HG03571 (cell line): ENCODE data around the gene TRIB2.
A peak's percentile ranks its signal among the peaks of the same experiment; 100 is the strongest.

Source experiments
- ATAC-seq: cut with Tn5 transposase; IDR thresholded peaks from one replicate; pipeline ENCODE4 v1.9.1; 2021; ENCODE audit not compliant: unreplicated experiment

Gene TRIB2

DNA sequence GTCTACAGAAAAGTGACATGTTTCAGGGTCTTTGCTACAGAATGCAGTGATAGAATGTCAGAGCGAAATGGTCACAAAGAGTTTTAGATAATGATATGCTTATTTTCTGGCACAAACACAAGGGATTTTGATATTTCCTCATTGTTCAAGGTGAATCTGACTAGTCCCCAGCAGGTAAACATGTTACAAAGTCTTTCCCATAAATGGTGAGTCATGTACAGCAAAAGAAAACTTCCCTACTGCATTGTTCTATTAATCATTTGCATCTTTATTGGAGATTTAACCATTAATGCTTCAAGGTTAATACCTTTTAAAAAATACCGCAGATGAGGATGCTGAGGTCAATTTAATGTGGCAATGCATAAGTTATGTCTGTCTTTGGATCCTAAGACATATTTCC is 19.1 kb upstream of the TRIB2 start:
- no peak for ATAC-seq

DNA sequence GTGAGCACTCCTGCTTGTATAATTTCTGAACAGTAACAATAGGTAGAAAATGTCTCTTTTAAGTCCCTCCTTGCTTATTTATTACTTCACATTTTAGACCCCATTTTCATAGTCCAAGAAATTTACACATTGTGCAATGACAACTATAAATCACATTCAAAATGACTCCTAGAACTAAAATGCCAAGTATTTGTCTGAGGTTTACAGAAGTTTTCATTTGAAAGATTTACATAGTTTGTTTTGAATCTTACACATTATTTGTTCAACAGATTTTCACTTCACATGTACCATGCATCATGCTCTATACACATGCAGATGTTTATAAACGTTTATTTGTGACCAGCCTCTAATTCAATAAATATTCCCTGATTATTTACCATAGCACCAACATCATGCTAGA is 15.7 kb upstream of the TRIB2 start:
- no peak for ATAC-seq

DNA sequence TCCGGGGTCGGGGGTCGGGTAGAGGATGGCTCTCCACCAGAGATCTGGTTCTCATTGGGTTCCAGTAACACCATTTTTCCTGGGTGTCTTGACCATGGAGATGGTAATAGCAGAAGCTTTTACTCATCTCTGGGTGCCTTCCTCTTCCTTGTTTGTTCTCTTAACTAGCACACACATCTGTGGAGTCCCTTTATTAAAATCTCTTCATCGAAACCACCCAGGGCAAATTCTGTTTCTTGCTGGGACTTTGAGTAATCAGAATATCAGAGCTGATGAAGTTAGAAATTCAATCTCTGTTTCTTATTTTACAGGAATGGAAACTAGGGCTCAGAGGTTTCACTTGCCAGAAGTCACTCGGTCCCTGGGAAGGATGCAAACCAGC is 15.0 kb upstream of the TRIB2 start:
- no peak for ATAC-seq

DNA sequence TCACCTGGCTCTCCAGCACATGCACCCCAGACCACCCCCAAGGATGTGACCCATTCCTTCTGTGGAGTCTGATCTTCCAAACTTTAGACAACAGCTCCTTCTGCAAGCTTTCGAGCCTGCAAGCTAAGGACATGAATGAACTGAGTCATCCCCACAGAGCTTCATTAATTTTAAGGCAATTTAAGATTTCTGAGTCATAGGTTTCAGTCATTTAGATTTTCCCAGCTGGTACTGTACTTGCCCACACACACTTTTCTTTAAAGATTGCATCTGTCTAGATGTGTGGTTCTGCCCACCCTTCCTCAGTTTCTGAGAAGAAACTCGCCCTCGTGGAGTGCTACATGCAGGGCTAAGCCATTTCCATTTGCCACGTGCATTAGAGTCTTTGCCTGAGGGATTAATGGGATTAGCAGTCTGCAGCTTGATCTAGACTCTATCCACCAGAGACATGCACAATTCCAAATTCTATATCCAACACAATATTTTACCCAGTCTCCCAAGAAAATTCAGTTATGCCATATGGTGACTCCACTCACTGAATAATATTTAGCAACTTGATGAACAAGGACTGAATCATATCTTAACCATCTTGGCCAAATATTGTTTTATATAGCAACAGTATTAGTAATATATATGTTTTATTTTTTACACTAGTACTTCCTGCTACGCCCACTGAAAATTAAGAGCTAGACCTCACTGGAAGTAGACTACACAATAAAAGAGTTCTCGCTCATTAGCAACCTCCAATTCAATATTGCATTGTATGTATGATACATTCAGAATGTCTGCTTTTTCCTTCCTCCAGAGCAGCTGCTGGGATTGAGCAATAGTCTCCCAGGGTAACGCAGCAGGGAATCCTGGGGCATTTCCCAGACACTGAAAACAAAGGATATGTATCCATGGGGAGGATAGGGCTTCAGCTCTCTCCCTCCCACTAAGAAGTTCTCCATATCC is 14.3 kb upstream of the TRIB2 start:
- no peak for ATAC-seq

DNA sequence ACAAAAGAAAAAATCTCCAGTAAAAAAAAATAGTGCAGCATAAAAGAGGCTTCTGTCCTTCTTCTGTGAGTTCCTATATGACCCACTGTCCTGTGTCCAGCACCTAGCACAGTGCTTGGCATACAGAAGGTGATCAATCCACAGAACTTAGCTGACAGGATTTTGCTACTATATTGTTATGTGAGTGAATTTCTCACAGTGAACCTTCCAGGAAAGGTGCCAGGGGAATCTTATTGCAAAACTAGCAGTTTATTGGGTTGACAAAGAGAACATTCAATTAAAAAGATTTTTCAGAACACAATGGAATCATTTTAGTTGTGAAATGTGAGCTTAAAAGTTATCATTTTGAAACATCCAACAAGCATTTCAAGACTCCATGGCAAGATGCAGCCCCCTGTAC is 12.4 kb upstream of the TRIB2 start:
- ATAC-seq = no peak

DNA sequence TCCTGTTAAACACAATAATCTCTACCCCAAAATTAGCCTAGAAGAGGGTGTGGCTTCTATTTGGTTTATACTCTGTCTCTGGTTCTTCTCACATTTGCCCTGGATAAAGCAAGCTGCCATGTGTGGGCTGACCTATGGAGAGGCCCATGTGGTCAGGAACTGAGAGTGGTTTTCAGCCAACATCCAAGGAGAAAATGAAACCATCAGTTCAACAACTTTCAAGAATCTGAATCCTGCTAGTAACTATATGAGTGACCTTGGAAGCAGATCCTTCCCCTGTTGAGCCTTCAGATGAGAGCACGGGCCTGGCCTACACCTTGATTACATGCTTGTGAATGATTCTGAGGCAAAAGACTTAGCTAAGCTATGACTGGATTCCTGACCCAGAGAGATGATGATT is 11.5 kb upstream of the TRIB2 start:
- no peak for ATAC-seq

DNA sequence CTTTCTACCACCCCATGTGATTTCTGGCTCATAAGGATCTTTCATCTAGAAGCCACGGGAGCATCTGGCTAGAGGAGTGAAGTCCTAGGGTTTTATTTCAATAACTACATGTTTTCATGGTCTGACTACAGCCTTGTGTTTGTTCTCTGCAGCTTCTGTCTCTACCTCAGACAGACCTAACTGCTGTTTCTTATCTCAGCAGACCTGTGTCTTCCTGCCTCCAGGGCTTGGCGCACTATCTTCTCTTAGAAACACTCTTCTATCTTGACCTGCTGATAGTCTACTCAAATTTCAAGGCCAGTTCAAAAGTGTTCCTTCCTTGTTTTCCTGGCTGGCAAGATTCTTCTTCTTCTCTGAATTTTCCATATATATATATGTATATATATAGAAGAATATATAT is 11.0 kb upstream of the TRIB2 start:
- no peak for ATAC-seq

DNA sequence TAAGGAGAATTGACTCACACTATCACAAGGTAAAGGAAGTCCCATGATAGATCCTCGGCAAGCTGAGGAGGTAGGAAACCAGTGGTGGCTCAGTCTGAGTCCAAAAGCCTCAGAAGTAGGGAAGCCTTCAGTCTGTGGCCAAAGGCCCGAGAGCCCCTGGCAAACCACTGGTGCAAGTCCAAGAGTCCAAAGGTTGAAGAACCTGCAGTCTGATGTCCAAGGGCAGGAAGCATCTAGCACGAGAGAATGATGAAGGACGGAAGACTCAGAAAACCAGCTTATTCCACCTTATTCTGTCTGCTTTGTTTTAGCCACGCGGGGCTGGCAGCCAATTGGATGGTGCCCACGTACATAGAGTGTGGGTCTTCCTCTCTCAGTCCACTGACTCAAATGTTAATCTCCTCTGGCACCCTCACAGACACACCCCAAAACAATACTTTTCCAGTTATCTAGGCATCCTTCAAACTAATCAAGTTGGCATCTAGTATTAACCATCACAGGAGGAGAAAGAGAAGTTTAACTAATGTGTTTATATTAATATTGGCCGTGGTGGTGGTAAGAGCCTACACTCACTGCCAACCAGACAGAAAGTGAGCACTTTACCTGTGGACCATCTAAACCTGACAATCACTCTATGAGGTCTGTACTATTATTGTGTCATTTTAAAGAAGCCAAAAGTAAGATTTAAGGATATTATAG is 8.1 kb upstream of the TRIB2 start:
- ATAC-seq = no peak

DNA sequence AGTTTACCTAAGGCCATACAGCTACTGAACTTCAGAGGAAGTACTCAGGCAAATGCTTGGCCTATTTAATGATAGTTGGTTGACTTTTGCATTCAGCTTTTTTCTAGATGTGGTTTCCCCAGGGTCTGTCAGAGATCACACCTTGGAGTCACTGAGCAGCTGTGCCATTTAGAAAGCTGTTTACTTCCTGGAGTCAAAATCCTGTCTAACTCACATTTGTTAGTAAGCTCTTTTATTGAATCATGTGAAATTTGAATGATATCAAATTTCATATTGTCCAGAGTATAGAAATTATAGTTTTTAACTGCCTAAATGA is 7.6 kb upstream of the TRIB2 start:
- no peak for ATAC-seq

DNA sequence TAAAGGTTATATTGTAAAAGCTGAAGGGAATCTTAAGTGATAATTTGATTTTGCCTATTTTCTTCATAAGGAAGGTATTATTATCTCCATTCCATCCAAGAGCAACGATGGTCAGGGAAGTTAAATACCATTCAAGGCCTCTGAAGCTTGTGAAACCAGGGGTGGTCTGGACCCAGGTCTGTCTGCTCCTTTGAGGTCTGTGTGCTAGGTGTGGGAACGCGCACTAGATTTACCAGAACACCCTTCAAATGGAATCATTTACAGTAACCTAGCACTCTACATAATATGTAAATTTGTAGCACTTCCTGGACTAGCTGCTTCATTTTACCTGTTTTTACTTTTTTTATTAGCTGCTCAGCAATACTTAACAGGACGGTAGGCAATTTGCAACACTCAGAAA is 6.4 kb upstream of the TRIB2 start:
- no peak for ATAC-seq

DNA sequence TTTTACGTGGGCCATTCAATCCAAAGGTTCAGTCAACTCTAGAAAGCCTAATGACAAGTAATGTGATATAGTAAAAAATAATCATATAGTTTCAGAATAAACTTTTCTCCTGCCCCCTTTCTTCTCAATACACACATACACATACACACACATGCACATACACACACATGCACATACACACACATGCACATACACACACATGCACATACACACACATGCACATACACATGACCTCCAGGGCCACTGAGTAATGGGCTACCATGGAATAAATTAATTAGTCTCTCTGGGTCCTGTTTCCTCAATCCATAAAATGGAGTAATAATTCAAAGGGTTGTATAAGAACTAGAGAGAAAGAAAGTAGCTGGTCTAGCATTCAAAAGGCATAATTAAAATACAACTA is 5.4 kb upstream of the TRIB2 start:
- no peak for ATAC-seq

DNA sequence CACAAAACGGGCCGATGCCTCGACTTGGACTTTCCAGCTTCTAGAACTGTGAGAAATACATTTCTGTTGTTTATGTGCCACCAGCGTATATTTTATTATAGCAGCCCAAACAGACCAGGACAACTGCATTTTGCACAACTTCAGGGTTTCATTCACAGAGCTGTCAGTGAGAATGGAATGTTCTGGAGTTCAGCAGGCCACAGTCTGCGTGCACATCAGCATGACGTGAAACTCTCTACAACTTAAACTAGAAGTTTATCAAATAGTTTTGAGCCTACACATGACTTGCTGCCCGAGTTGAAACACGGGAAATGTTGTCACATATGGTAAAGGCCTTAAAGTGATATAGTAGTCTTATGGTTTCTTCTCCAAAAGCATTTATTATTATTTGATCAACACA is 3.9 kb upstream of the TRIB2 start:
- ATAC-seq = no peak

DNA sequence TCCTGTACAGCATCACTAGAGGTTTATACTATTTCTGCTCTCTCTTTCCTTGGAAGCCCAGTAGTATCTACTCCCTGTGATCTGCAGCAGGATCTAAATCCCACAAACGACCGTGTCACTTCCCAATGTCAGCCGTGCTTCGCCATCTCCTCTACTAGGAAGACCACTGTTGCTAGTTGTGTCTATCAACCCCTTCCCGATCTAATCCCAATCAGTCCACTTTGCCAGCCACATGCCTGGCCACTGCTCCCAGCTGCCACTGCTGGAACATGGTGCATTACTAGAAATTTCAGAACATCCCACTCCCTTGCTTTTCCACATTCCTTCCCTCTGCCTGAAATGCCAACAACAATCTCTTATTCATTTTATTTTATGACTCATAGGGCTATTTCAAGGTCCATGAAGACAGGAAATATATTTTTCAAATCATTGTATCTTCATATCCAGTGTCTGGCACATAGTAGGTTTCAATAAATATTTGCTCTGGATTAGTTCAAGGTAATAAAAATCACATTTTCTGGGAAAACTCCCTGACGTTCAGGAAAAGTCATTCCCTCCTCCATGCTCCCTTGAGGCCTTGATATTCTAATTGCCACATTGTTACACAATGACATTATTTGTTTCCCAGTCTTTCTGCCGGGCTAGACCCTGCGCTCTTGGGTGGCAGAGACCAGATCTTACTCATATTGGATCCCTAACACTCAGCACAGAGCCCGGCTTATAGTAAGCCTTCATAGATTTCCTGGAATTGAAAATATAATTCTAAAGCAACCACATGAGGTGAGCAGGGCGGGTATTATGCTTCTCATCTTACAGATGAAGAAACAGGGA is 2.1 kb upstream of the TRIB2 start:
- no peak for ATAC-seq

DNA sequence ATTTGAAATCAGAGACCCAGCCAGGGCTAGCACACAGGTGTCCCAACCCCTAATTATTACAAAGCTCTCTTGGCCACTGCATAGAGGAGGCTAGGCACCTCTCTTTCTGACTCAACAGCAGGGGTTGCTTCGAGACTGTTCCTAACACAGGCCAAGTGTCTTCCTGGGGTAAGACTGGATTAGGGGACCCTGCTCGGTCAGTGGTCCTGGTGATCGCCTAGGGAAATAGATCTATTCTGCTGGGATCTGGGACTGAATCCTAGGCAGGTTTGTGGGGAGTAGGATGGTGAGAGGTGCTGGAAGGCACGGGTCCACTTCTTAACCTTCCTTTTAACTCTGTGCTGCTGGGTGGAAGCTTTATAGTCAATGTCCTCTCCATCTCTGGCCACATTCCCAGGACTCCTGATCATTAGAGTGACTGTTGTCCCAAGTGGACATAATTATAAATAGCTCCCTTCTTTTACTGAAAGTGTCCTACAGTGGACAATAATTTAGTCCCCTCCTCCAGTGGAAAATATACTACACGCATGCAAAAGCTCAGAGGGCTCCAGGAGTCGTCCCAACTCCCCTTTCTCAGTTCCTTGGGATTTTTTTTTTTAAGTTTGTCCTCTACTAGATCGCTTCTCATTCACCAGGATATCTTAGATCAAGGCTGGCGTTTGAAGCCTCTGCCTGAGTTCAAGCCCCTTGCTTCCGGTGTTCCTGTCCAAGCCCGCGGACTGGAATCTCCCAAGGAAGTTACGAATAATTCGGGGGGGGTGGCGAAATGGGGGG is 1.3 kb upstream of the TRIB2 start:
- ATAC-seq = no peak

DNA sequence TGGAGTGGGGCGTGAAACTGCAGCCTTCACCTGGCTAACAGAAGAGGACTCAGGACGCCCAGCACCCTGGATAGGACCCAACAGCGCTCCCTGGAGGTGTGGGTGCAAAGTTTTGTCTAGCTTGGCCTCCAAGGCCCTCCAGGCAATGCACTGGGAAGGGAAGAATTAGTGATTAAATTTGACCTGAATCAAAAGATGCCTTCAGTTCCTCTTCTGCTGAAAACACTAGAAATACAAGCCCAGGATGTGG is 779 bp upstream of the TRIB2 start:
- ATAC-seq = no peak

DNA sequence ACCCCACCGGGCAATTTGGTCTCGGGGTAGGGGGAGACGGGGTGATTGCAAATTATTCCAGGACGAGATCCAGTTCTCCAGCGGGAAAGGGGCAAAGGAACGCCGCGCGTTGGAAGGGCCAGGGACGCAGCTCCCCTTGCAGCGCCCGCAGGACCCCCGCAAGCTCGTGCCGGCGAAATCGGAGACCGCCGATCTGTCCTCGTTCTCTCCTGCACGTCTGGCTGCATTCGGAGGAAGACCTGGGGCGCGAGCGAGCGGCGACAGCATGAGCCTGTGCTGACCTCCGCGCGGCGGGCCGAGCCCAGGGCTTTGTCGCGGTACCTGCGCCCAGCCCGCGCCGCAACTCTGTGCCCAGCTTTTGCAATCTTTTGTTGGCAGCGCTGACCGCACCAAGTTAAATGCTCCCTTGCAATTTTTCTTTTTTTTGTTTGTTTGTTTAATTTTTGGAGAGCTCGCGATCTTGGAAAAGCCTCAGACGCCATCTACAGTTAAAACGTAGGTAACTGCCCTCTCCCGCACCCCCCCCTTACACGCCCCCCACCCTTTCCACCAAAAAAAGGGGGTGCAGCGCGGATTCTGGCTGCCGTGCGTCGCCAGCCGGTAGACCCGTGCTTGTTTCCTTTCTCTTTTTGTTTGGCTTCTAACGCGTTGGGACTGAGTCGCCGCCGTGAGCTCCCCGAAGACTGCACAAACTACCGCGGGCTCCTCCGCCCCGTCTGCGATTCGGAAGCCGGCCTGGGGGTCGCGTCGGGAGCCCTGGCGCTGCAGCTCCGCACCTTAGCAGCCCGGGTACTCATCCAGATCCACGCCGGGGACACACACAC is 667 bp downstream of the TRIB2 start:
- ATAC-seq = peak; percentile 30

DNA sequence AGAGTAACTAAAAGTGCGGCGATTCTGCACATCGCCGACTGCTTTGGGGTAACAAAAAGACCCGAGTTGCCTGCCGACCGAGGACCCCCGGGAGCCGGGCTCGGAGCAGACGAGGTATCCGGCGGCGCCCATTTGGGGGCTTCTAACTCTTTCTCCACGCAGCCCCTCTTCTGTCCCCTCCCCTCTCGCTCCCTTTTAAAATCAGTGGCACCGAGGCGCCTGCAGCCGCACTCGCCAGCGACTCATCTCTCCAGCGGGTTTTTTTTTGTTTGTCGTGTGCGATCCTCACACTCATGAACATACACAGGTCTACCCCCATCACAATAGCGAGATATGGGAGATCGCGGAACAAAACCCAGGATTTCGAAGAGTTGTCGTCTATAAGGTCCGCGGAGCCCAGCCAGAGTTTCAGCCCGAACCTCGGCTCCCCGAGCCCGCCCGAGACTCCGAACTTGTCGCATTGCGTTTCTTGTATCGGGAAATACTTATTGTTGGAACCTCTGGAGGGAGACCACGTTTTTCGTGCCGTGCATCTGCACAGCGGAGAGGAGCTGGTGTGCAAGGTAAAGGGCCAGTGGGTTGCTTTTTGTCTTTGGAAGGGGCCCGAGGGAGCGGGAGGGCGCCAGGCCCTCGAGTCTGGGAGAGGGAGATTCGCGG is 1.4 kb downstream of the TRIB2 start:
- no peak for ATAC-seq

DNA sequence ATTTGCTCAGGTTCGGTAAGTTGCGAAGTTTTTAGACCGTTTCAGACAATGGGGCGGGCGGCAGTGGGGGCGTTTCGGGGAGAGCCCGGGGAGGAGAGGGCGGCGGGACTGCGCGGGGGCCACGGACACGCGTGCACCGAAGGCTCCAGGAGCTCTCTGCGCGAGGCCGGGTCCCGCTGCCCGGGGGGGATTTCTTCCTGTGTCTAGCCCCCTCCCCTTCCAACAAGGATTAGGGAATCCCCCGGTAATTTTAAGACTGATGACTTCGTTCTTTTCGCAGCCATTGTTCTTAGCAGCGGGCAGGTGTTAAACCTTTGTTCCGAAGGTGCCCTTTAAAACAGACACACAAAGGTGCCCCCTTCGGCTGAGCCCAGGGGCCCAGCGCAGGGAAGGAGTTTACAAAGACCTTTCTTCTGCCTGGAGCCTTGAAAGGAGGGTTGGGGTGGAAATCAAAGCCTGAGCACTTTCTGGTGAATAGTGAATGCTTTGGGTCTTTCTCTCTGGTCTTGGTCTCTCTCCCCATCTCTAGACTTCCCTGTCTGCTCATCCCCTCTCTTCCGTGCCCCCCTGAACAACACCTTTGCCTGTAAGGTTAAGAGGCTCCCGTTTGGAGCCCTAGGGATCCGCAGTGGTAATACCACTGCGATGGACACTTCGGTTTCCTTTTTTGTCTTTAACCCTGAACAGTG is 2.1 kb downstream of the TRIB2 start:
- no peak for ATAC-seq
